Measurements from ENCODE around the gene CXXC1.
"Not testable (repeated sequence)": the region's sequence is repeated elsewhere in the genome, so short reads cannot be mapped to it uniquely, and the experiment has no call there.

Gene CXXC1

GRCh38 chr18:50287441-50288347 is at the start of gene CXXC1:
TSS of gene CXXC1 (minus strand) at chr18:50287692. CDS start at chr18:50287589, 103 bp downstream.
- peak; percentile 76 to 100 (median 97) for DNase-seq

GRCh38 chr18:50334546-50335152 is 47.2 kb upstream of the CXXC1 start:
- DNase-seq: no peak

DNA sequence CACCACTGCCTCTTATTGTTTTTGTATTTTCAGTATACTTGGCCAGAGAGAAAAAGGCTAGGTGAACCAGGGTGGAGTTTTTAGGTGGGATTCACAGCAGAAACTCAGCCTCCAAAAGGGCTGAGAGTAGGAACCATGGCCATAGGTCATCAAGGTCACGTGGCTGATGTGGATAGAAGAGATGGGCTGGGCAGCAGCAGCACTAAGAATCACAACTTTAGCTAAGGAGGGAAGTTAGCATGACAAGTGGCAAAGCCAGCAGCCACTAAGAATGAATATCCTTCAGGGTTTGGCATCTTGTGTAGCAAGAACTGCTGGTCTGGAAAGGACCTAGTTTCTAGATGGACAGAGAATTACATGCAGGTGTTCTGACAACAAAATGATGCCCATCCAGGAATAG is 44.2 kb upstream of the CXXC1 start:
- no peak for DNase-seq

GRCh38 chr18:50330176-50330575 is 42.7 kb upstream of the CXXC1 start:
- no peak for DNase-seq

DNA sequence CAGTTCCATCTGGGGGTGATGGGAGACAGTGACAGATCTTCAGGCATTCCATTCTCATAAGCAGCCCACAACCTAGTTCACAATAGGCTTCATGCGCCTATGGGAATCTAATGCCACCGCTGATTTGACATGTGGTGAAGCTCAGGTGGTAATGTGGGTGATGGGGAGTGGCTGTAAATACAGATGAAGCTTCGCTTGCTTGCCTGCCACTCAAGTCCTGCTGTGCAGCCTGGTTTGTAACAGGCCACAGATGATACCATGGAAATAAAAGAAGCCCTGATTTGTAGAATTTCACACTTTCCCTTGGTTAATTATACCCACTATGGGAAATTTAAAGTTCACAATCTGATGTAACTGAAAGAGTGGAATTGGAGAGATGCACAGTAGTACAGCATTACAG is 40.5 kb upstream of the CXXC1 start:
- DNase-seq: no peak

DNA sequence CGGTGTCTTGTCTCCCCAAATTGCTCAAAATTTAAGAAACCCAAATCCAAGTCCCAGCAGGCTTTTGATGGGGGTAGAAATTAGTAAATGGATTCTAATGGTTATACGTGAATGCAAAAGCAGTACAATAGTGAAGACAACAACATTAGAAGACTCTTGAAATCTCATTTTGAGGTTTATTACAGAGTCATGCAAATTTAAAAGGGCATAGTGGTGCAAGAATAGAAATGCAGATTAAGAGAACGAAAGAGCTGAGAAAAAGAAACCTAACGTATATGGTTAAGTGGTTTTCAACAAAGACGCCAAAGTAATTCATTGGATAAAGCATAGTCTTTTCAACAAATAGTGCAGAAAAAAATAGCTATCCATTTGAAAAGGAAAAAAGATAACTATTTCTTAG is 33.2 kb upstream of the CXXC1 start:
- no peak for DNase-seq

DNA sequence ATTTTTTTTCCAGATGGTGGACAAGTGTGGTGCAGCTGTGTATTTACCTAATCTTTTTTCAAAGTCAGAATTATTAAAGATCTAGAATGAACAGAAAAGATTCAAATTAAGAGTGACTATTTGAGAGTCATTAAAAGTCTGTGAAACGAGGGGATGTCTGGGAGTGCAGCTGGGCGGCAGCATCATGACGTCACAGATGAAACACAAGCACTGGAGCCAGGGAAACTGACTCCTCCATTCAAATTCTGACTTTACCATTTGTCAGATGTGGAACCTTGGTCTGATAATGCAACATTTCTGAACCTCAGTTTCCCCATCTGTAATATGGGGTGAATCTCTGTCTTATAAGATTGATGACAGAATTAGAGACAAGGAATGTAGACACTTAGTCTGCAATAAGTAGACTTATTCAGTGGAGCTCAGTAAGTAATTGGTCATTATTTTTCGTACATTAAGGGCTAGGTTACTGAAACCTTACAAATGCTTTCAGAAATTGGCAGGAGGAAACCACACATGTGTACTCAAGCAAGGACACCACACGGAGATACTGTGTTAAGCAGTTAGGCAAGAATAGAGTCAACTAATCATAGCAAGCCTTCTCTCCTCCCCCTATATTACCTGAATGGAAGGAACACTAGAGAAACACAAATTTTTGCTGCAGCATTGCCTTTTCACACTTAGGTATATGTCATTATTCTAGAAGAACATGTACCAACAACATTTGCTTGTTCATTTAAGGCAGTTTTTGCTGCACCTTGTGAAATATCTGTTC is 27.8 kb upstream of the CXXC1 start:
- DNase-seq: no peak

GRCh38 chr18:50313873-50314460 is 26.5 kb upstream of the CXXC1 start:
- DNase-seq: no peak

- DNase-seq: no peak
Measured at GRCh38 chr18:50313031-50313607, 25.6 kb upstream of the CXXC1 start.

DNA sequence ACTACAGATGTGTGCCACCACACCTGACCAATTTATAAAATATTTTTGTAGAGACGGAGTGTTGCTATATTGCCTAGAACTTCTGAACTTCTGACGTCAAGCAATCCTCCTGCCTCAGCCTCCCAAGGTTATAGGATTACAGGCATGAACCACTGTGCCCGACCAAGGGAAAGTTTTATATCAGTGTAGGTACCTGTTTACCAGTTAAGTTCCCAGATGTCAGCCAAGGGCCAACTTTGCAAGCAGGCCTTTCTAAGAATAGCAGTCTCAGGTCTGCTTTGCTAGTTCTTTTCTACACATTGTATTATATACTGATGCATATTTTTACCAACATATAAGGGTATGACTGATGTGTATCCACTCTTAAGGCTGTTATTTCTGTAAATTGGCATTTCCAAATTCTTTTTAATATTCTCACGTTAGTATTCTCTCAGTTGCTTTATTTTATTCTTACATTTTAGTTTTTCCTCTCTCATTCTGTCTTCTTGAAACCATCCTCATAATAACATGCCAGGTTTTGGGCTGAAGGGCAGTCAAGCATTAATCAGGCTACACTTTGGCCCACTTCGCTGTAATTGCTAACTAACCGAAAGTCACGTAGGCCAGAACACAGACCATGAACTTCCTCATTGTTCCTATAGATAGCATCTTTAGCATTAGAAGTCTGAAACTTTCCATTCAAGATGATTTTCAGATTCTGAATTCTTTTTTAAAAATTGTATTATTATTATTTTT is 25.0 kb upstream of the CXXC1 start:
- DNase-seq: no peak

GRCh38 chr18:50311650-50312049 is 24.2 kb upstream of the CXXC1 start:
- no peak for DNase-seq

DNA sequence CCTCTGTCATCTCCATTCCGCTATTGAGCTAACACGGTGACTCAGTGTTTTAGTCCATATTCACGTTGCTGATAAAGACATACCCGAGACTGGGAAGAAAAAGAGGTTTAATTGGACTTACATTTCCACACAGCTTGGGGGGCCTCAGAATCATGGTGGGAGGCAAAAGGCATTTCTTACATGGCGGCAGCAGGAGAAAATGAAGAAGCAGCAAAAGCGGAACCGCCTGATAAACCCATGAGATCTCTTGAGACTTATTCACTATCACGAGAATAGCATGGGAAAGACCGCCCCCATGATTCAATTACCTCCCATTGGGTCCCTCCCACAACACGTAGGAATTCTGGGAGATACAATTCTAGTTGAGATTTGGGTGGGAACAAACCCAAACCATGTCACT is 22.6 kb upstream of the CXXC1 start:
- DNase-seq: no peak

GRCh38 chr18:50308851-50309250 is 21.4 kb upstream of the CXXC1 start:
- DNase-seq: not testable (repeated sequence)

DNA sequence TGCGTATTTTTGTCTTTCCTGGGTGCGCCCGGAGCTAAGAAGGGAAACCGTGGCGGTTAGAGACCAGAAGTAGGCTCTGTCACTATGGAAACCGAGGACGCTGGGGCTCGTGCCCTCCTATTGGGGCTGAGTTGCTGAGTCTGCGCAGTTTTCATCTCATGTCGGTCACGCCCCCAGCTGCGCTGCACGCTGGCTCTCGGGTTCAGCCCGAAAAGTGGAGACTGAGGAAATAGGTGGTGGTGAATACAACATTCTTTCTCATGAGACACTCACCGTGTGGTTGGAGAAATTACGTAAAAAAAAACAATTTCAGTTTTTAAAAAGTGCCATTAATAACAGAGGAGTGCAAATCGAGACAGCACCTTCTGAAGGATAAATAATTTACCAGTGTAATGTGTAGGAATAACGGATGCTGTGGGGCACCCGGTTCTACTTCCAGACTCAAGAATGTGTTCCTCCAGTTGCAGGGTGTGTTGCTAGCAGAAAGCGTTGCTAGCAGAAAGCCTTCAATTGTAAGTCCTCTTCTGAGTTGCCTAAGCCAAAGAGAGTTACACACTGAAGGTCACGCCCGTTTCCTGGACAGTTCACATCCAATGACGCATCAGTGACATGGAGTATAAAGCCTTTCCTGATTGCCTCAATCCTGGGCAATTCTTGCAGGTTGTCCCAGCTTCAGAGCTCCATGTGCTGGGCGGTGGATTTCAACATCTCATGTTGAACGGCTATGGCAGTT is 20.4 kb upstream of the CXXC1 start:
- DNase-seq: peak in 50 of 51 donors; percentile 2 to 88 (median 68)

- no peak for DNase-seq
Measured at GRCh38 chr18:50307400-50307737, 19.9 kb upstream of the CXXC1 start.

- DNase-seq: no peak
Measured at GRCh38 chr18:50306944-50307343, 19.5 kb upstream of the CXXC1 start.

- DNase-seq: no peak
Measured at GRCh38 chr18:50301074-50301473, 13.6 kb upstream of the CXXC1 start.

GRCh38 chr18:50299626-50300388 is 12.3 kb upstream of the CXXC1 start:
- DNase-seq: no peak

Measured in hypothalamus (tissue), 51 donors.